ENCODE data around the gene ENKUR. TPM values are rescaled to one million over a fixed set of nuclear protein-coding genes. Genes with fewer than 3 reads are reported as not detected.

Gene ENKUR
- total RNA-seq, 4 donors from 2014 or later: not detected

DNA sequence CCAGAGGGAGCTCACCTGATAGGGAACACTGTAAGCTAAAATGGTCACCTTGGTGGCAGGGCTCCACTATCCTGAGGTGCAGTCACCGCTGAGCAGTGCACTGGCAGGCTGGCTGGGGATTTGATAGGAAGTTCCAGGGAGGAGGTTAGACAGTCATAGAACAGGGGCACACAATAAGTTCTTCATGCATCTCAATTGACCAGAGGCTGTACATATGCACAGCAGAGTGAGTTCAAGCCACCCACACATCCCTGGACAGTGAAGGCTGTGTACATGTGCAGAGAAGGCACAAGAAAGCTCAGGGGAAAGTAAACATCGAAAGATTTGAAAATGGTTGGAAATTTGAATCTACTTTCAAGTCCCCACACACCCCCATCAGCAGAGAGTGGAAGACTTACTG lies 77.4 kb downstream of the ENKUR start:
- WGBS, 2 donors: 91 to 96% methylated on average over 2 of the region's 2 CpGs
- DNase-seq (ENCODE audit: low spot score in 2 of 2): no peak
- H3K4me3 ChIP-seq (ENCODE audit: low read depth, poor library complexity, severe bottlenecking): no peak overlapping the region
- intact Hi-C loops (cut with DNase I; ENCODE audit: low total_unique reads): no loop called here
- TF ChIP-seq, protein P1, sequence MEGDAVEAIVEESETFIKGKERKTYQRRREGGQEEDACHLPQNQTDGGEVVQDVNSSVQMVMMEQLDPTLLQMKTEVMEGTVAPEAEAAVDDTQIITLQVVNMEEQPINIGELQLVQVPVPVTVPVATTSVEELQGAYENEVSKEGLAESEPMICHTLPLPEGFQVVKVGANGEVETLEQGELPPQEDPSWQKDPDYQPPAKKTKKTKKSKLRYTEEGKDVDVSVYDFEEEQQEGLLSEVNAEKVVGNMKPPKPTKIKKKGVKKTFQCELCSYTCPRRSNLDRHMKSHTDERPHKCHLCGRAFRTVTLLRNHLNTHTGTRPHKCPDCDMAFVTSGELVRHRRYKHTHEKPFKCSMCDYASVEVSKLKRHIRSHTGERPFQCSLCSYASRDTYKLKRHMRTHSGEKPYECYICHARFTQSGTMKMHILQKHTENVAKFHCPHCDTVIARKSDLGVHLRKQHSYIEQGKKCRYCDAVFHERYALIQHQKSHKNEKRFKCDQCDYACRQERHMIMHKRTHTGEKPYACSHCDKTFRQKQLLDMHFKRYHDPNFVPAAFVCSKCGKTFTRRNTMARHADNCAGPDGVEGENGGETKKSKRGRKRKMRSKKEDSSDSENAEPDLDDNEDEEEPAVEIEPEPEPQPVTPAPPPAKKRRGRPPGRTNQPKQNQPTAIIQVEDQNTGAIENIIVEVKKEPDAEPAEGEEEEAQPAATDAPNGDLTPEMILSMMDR (IDR thresholded peaks at IDR 0.05): no peak
- no peak for TF ChIP-seq POLR2A (IDR thresholded peaks at IDR 0.05)

DNA sequence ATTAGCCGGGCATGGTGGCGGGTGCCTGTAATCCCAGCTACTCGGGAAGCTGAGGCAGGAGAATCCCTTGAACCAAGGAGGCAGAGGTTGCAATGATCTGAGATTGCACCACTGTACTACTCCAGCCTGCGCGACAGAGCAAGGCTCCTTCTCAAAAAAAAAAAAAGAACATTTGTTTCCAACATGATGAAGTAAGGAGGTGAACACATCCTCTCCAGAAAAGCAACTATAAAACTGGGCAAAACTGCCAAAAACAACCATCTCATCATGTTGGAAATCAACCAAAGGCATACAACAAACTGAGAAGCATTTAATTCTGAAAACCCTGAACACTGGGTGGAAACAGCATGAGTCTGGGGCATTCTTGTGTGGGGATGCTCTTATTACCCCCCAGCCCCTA lies 77.9 kb downstream of the ENKUR start:
- no peak for DNase-seq (ENCODE audit: low spot score in 2 of 2)
- TF ChIP-seq, protein P1 (IDR thresholded peaks at IDR 0.05): no peak
- TF ChIP-seq POLR2A (IDR thresholded peaks at IDR 0.05): no peak
- WGBS, 2 donors: 92 to 93% methylated on average over 5 of the region's 5 CpGs
- intact Hi-C loops (cut with DNase I; ENCODE audit: low total_unique reads): no loop called here
- no peak overlapping the region for H3K4me3 ChIP-seq (ENCODE audit: low read depth, poor library complexity, severe bottlenecking)

DNA sequence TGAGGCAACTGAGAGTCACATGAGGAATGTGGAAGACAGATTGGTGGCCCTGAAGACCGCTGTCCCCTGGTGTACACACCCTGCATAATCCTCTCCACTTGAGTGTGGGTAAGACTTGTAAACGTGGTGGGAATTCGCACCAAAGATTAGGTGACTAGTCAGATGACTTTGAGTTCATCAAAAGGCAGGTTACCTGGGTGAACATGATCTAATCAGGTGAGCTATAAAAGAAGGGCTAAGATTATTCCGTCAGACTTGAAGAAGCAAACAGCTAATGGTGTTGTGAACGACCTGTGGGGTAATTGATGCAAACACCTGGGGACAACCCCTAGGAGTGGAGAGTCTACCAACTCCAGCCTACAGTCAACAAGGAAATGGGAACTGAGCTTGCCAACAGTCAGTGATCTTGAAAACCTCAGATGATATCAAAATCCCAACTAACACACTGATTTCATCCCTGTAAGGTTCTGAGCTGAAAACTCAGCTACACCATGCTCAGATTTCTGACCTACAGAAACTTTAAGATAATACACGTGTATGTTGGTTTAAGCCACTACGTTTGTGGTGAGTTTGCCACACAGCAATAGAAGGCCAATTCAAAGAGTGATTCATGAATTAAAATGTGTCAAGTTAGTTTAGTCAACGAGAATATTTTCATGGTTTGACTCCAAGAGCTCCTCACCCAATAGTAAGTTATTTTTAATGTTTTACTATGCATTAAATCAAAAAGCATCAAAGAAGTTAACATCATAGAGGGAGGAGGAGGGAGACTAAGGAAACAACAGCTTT lies 80.3 kb downstream of the ENKUR start:
- 77 to 84% methylated on average over 8 of the region's 8 CpGs for WGBS, 2 donors
- intact Hi-C loops (cut with DNase I; ENCODE audit: low total_unique reads): no loop called here
- TF ChIP-seq, protein P1 (IDR thresholded peaks at IDR 0.05): no peak
- no peak for TF ChIP-seq POLR2A (IDR thresholded peaks at IDR 0.05)
- H3K4me3 ChIP-seq (ENCODE audit: low read depth, poor library complexity, severe bottlenecking): no peak overlapping the region
- no peak for DNase-seq (ENCODE audit: low spot score in 2 of 2)

Other genes starting within 250 kb of the ENKUR start
- gene PRTFDC1, start 63.6 kb downstream of the ENKUR start, total RNA-seq: 1 to 10 TPM in 1 of 4 donors, under 1 TPM in 1, not detected in 2; 0.45 to 1.3 TPM
- 1 to 10 TPM in 3 of 4 donors, under 1 TPM in 1; 0.80 to 2.6 (median 1.6) TPM for gene THNSL1, start 454 bp upstream of the ENKUR start, total RNA-seq
- under 1 TPM in 1 of 4 donors, not detected in 3; 0.13 TPM for gene GPR158, start 158.8 kb upstream of the ENKUR start, total RNA-seq

All from lower leg skin (tissue), 4 donors.